GM19025 (cell line): ENCODE results near the gene GLT6D1.

ENCODE experiments used
- ATAC-seq: cut with Tn5 transposase; IDR thresholded peaks from one replicate; pipeline ENCODE4 v1.9.1; 2021; ENCODE audit warnings: mild to moderate bottlenecking, low read depth, moderate library complexity; ENCODE audit not compliant: unreplicated experiment

The GLT6D1 gene

DNA sequence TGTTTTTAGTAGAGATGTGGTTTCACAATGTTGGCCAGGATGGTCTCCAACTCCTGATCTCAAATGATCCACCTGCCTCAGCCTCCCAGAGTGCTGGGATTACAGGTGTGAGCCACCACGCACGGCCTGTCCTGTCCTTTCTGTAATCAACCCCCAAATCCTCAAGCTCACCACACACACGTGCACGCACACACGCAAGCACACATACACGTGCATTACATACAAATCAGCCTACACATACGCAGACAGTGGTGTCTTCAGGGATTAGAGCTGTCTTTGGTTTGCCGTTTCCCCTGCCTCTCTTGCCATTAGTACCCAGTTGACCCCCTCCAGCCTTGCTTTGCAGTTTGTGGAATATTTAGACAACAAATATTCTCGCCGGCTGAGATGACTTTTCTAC, 6.5 kb downstream of the GLT6D1 start:
- no peak for ATAC-seq

DNA sequence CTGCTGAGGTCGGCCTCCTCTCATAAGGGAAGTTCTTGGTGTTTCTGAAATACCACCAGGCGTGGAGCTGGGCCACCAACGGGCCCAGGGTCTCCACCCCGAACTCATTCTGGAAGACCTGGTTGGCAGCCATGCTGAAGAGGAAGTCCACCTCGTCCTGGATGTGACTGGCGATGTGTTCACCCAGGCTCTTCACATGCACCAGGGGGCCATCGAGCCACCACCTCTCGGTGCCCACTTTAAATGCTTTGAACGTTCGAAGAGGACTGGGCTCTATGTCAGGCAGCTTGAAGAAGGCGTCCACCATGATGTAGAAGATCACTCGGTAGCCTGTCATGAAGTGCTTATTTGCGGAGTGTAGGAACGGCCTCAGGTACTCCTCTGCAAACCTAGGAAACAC, 15.1 kb downstream of the GLT6D1 start:
- ATAC-seq, result no peak

DNA sequence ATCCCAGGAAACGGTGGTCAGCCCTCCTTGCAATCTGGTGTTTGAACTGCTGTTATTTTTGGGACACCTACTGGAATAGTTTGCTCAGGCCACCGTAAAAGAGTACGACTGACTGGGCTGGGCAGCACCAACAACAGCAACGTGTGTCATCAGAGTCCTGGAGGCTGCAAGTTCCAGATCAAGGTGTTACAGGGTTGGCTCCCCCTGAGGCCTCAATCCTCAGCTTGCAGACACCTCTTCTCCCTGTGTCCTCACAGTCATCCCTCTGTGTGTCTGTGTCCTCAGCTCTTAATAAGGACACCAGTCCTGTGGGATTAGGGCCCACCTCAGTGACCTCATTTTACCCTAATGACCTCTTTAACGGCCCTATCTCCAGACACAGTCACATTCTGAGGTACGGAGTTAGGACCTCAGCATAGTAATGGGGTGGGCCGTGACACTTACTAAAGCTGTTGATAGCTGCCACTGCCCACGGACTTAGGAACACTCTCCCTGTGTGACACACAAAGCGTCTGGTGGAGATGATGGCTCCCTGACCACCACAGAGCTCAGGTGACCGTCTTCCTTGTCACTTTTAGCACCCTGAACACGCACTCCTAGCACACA, 16.8 kb downstream of the GLT6D1 start:
- ATAC-seq, result no peak

- ATAC-seq, result no peak
Measured at GRCh38 chr9:135620558-135620957, 18.8 kb downstream of the GLT6D1 start.

GRCh38 chr9:135619599-135619886, 19.8 kb downstream of the GLT6D1 start:
- ATAC-seq, result no peak

- ATAC-seq, result no peak
Measured at GRCh38 chr9:135618866-135619598, 20.3 kb downstream of the GLT6D1 start.

GRCh38 chr9:135617991-135618411, 21.3 kb downstream of the GLT6D1 start:
- ATAC-seq, result no peak

GRCh38 chr9:135617538-135617900, 21.8 kb downstream of the GLT6D1 start:
- no peak for ATAC-seq

GRCh38 chr9:135616619-135617537, 22.5 kb downstream of the GLT6D1 start:
- no peak for ATAC-seq

- no peak for ATAC-seq
Measured at GRCh38 chr9:135615666-135616618, 23.4 kb downstream of the GLT6D1 start.

DNA sequence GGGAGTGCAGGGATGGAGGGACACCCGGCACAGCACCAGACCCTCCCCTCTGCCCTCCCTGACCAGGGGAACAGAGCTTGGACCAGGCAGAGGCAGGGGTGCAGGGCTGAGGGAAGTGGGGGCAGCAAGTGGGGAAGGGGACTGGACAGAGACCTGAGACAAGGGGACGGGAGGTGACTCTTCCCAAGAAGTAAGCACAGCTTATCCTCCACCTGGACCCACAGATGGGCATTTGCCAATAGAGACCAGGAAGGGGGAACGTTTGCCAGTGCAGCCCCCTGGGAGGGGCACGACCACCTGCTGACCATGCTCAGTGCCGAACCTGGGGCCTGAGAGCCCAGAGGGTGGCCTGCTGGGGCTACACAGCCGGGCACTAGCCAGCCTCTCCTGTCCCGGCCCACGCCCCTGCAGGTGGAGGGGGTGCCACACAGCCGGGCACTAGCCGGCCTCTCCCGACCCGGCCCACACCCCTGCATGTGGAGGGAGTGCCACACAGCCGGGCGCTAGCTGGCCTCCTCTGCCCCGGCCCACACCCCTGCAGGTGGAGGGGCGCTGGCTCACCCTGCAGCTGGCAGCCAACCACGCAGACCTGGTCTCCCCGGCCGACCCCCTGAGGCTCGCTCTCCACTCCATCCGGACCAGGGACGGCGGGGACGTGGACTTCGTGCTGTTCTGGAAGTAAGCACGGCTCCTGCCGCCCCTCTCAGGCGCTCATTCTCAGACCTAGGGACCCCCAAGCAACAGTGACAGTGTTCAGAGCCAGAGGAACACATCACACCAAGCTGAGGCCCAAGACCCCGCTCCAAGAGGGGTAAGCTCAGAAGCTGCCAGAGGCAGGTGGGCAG, 24.3 kb downstream of the GLT6D1 start:
- no peak for ATAC-seq

GRCh38 chr9:135613946-135614805, 25.2 kb downstream of the GLT6D1 start:
- ATAC-seq, result no peak

DNA sequence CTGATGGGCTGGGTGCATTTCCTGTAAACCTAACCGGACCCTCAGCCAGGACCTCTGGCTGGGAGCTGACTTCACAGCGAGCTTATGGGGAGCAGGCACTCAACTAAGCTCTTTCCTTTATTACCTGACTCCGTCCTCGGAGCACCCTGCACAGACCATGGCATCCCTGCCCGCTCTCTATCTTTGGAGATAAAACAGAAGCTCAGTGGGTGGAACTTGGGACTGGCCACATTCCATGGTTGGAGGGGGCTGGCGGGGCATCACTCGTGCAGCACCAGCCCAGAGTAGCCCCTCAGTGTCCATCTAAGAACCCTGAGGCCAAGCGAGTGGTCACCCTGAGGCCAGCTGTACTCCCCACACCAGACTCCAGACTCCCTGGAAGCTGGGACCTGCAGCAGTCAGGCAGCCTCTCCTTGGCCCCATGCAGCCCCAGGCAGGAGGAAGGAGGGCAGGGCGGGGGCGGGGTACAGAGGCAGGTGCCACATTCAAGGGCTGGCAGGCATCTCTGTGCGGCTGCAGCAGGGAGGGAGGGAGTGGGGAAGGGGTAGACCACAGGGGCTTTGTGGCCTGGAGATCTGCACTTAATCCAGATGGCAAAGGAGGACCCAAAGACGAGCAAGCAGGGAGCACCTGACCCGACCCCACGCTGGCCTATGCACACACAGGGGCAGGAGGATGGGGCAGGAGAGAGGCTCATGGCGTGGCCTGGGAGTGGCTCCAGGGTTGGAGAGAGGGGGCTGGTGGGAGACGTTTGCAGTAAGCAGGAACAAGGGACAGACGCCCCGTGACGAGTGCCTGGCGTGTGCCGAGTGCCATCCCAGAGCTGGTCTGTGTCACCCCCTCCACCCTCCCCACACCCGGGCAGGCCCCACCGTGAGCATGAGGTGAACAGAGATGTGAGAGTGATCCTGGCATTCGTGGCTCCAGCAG, 26.1 kb downstream of the GLT6D1 start:
- ATAC-seq, result no peak

- ATAC-seq, result no peak
Measured at GRCh38 chr9:135612437-135612836, 26.9 kb downstream of the GLT6D1 start.

DNA sequence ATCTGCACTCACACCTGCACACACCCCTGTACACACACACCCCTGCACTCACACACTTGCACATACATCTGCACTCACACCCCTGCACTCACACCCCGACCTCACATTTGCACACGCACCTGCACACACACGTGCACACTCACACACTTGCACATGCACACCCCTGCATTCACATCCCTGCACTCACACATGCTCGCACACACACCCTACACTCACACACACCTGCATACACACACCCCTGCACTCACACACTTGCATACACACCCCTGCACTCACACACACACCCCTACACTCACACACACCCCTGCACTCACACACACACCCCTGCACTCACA, 27.5 kb downstream of the GLT6D1 start:
- ATAC-seq, result no peak

DNA sequence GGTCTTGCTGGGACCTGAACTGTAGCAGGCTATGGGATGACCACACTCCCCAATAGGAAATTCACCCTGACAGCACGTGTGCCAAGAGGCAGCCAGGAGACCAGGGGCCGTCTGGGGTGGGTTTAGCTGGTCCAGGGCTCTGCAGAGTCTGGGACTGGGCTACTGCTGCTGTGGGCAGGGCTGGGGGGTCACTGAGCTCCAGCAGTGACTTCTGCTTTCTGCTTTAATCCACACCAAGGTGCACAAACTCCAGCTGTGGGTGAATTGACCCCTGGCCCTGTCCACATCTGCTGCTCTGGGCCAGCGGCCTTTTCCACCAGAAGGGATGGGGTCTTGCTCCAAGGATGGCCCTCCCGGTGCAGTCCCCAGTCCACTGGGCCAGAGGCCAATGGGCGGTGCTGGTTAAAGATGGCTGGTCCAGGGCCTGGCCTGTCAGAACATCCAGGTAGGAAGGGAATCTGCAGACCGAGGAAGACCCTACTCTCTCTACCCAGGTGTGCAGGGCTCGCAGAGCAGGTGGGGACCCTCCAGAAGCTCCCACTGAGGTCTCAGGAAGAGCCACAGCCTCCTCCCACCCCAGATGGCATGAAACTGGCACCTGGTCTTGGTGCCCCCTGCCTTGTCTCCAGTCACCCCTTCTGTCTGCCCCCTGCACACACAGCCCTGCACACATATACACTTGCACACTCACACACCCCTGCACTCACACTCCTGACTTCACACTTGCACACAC, 28.0 kb downstream of the GLT6D1 start:
- ATAC-seq, result no peak
